Stimulated activated naive CD4-positive, alpha-beta T cell (primary cell): ENCODE results near the gene ARHGAP29.

ENCODE experiments used
- DNase-seq, 6 experiments: peaks; one replicate each; lab custom pipeline; 2025; lab: John Stamatoyannopoulos, UW

The ARHGAP29 gene, protein sequence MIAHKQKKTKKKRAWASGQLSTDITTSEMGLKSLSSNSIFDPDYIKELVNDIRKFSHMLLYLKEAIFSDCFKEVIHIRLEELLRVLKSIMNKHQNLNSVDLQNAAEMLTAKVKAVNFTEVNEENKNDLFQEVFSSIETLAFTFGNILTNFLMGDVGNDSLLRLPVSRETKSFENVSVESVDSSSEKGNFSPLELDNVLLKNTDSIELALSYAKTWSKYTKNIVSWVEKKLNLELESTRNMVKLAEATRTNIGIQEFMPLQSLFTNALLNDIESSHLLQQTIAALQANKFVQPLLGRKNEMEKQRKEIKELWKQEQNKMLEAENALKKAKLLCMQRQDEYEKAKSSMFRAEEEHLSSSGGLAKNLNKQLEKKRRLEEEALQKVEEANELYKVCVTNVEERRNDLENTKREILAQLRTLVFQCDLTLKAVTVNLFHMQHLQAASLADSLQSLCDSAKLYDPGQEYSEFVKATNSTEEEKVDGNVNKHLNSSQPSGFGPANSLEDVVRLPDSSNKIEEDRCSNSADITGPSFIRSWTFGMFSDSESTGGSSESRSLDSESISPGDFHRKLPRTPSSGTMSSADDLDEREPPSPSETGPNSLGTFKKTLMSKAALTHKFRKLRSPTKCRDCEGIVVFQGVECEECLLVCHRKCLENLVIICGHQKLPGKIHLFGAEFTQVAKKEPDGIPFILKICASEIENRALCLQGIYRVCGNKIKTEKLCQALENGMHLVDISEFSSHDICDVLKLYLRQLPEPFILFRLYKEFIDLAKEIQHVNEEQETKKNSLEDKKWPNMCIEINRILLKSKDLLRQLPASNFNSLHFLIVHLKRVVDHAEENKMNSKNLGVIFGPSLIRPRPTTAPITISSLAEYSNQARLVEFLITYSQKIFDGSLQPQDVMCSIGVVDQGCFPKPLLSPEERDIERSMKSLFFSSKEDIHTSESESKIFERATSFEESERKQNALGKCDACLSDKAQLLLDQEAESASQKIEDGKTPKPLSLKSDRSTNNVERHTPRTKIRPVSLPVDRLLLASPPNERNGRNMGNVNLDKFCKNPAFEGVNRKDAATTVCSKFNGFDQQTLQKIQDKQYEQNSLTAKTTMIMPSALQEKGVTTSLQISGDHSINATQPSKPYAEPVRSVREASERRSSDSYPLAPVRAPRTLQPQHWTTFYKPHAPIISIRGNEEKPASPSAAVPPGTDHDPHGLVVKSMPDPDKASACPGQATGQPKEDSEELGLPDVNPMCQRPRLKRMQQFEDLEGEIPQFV

DNA sequence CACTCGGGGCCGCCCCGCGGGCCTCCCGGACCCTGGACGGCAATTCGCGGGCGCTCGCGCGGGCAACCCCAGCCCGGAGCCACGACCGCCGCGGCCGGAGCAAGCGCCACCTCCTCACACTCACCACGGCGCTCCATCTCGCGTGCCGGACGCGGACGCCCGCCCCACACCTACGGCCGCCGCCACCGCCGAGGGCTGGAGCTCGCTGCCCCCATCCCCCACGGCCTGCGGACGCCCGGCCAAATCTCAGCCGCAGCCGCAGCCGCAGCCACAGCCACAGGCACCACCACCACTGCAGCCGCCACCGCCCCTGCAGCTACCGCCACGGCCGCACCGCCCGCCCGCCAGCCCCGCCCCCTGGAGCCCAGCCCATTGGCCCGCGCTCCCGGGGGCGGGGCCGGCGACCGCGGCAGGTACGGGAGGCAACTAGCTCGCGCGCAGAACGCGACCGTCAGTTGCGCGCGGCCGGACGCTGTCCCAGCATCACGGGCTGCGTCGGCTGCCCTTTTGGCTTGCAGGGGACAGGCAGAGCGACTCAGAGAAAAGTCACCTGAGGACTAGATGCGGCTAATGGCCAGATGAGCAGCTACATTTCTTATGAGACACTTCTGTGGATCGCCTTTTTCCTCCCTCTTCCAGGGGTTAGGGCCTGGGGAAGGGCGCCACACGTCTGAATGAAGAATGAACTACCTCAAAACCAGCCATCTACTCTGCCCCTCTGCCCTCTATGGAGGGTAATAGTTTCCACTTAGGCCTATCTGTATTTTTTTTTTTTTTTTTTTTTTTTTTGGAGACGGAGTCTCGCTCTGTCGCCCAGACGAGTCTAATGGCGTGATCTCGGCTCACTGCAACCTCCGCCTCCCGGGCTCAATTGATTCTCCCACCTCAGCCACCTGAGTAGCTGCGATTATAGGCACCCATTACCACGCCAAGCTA is at the start of gene ARHGAP29:
TSS of gene ARHGAP29 (minus strand) at position 294 of the 936 bp plus-strand sequence. CDS start 5,973 bp downstream, outside the sequence.
- DNase-seq, result peak in 4 of 6 experiments; percentile 8 to 25 (median 18)

DNA sequence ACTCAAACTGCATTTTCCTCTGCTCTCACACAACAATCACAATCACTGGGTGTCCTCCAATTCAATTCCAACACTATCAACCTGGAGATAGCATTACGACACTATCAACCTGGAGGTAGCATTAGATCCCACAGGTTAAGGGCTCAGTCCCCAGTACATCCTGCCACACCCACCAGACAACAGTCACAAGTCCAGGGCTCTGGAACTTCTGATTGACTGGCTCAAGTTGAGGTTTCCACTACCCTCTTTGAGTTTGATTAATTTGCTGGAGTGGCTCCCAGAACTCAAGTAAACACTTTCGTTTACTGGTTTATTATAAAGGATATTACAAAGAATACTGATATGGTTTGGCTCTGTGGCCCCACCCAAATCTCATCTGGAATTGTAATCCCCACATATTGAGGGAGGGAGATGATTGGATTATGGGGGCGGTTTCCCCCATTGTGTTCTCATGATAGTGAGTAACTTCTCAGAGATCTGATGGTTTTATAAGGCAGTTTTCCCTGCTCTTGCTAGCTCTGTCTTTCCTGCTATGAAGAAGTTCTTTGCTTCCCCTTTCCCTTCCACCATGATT is 49.6 kb upstream of the ARHGAP29 start:
- DNase-seq, result no peak

DNA sequence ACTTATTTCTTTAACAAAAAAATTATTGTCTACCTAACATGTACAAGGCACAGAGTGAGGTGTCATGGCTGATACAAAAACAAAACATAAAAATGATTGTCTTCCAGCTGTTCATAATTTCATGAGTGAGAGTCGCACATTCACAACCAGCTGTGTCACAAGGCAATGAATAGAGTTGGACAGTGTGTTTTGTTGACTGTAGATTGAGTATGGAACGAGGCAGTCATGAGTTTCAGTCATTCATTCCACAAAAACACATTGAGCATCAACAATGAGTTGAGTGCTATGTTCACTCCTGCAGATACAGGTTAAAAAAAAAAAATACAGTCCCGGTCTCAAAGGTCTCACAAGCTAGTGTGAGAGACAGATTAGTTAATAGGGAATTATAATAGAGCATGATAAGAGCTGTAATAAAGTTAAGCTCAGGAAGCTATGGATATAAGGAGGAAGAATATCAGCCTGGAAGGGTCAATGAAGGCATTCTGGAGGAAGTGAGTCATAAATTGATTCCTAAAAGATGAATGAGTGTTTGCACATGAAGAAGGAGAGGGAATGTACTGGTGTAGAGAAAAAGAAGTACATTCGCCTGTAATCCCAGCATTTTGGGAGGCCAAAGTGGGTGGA is 47.8 kb upstream of the ARHGAP29 start:
- no peak for DNase-seq

DNA sequence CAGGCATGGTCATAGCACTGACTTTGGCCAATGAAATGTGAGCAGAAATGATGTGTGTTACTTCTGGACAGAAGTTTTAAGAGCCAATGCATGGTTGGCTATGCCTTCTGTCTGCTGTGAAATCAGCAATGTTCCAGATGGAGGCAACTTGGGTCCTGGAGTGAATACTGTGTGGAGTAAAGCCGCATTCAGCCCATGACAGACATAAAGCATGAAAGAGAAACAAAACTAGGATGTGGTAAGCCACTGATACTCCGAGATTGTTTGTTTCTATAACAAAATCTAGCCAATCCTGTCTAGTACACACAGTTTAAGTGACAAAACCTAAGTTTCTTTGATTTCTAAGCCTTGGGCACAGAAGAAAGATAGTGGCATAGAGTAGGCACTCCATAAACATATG is 47.1 kb upstream of the ARHGAP29 start:
- DNase-seq, result no peak

DNA sequence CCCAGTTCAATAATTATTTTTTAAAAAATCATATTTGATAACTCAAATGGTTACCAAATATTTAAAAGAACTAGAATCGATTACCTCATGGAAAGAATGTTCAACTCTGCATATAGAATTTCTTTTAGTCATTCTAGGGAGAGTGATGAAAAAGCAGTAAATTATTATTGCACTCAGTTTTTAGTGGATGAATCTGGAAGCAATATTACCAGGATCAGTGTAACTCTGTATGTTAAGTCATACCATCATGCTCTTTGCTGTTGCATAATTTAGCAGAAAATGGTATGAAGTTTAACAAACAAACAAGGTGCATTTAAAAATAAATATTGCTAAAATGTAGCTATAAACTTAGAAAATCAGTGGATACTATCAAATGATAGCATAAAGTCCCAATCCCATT is 46.1 kb upstream of the ARHGAP29 start:
- DNase-seq, result no peak

DNA sequence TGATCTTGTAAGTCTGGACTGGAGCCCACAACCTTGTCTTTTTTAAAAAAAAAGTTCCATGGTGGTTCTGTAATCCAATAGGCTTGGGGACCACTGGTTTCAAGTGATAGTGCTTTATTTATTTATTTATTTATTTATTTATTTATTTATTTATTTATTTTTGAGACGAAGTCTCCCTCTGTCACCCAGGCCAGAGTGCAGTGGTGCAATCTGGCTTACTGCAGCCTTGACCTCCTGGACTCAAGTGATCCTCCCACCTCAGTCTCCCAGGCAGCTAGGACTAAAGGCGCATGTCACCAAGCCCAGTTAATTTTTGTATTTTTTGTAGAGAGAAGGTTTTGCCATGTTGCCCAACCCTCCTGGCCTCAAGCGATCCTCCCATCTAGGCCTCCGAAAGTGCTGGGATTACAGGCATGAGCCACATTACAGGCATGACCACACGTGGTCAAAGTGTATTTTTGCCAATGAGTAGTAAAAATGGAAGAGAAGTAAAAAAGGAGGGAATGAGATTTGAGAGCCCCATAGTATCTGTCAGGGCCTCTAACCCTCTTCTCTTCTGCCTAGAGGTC is 44.8 kb upstream of the ARHGAP29 start:
- DNase-seq, result no peak

DNA sequence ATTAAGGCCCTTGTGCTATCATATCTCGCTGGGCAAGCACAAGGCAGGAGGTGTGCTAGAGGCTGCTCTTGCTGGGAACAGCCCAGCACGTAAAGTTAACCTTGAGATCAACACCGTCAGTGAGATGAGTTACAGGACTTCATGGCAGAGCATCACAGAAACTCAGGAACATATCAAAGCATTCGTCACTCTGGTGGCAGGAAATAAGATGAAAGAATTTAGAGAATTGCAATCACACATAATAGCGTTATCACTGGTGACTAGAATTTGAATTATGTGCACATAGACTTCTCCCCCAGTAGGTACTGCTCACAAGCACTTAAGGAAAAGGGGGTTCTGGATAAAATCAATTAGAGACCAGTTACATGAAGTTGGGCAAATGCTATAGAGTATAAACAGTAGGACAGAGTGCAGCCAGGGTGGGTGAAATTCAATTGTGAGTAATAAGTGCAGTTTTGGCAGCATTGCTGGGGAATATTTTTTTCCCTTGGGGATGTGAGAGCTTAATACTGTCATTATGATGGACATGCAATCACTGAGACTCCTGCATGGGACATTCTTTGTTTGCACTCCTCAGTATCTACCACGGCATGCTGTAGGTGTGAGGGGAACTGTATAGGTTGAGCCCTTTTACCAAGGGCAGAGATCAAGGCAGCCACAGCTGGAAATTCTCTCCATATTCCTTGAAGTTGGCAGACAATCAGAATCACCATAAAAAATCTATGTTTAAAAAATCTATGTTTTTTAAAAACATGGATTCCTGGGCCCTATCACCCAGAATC is 44.2 kb upstream of the ARHGAP29 start:
- no peak for DNase-seq

DNA sequence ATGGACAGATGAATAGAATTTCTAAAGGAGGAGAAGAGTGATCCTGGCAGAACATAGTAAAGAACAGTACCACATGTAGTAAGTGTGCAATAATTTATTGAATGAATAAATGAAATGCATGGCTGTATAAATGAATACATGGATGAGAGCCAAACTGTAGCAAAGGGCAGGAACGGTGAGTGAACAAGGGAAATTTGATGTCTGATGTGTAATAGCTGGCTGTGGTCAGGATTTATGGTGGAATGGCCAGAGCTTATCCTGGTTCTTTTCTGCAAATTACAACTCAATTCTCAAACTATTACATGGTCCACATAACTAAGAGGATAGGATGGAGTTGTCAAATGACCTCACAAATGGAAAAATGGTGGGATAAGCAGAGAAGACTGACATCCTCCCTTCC is 43.2 kb upstream of the ARHGAP29 start:
- no peak for DNase-seq

DNA sequence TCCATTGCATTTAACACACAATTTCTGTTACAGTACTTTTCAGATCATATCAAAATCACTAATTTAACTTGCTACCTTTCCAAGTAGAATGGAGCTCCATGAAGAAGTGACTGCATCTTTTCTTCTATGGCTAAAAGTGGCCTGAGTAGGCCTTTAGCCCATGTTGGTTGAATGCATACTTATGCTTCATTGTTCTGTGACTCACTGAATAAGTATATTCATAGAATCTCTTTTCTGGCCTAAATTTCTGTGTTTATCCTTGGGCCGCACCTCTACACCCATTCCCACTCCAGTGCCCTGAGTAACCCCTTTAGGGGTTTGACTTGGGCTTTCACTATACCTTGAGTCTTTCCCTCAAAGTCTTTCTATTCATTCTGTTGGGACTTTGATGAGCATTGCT is 42.1 kb upstream of the ARHGAP29 start:
- no peak for DNase-seq

DNA sequence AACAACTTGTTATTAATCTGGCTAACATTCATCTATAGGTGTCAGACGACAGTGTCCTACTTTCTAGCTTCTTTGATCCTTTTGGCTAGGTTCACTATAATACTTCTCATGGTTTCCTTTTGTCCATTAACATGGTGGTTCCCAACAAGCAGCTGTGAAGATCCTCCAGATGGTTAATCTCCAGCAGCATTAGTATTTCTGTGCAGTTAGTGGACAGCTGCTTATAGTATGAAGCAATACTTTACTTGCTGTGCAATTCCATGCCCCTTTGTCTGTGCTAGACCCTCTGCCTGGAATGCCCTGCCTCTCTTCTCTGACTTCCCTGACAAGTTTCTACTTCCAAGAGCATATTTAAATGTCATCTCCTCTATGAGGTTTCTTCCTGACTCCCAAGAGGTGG is 41.7 kb upstream of the ARHGAP29 start:
- no peak for DNase-seq

DNA sequence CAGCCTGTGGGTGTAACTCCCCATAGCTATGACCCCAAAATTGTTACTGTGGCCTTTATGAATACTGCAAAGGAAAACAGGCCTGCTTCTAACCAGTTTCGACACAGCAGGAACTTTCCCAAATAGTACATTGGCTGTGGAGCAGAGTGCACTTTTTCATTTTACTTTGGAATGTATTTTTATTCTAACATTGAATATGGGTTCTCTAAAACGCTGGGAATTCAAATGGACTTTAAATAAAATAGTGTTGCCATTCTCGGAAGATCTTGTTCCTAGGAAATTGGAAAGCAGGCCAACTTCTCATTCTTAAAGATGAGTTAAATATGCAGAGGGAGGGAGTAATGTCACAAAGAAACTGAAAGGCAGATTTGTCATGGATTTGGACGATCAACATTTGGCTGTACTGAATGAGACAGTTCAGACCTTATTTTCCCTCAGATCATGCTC is 39.6 kb upstream of the ARHGAP29 start:
- DNase-seq, result no peak

DNA sequence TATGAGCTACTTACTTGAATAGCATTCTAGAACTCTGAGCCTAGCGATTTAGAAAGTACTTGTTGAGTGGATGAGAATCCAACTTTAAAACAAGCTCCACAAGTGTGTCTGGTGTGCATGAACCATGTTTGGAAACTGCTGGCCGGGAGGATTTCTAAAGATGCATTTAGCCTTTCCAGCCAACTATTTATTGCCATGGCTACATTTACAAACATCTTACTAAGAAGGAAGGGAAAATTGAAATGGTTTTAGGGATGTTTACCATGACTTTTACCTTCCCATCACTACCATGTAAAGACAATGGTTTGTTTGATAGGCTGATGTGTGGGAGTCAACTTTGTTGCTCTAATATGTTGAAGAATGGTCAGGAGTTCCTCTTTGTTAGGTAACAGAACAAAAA is 37.7 kb upstream of the ARHGAP29 start:
- DNase-seq, result no peak

DNA sequence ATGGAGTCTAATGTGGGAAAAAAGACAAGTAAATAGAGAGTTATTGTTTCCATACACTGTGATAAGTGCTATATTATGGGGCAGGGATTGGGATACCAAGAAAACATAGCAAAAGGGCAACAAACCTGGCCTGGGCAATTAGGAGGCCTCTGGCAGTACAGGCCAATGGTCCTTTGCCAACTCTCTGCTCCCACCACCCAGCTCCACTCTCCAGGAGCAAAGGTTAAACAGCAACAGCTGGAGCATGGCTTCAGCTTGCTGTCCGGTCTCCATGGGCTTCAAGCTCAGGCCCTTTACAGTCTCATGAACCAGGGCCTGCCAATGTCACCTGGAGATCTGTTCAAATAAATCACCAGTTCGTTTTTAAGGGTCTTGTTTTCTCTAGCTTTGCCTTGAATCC is 37.2 kb upstream of the ARHGAP29 start:
- DNase-seq, result no peak

DNA sequence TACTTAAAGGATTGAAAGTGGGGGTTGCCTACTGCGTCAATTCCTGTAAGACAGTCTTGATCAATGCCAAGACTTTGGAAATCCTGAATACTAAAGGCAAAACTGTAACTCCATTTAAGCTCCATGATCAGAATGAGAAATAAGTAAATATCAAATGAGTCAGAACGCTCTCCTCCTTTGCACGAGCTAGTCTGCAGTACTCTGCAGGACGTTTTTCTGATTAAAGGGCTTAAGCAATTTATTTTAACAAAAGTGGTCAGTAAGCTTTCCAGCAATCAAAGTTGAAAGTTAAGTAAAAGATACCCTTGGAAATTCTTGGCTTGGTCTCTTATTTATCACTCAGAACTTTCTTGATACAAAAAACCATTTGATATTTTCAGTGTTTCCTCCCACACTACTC is 35.7 kb upstream of the ARHGAP29 start:
- DNase-seq, result no peak

DNA sequence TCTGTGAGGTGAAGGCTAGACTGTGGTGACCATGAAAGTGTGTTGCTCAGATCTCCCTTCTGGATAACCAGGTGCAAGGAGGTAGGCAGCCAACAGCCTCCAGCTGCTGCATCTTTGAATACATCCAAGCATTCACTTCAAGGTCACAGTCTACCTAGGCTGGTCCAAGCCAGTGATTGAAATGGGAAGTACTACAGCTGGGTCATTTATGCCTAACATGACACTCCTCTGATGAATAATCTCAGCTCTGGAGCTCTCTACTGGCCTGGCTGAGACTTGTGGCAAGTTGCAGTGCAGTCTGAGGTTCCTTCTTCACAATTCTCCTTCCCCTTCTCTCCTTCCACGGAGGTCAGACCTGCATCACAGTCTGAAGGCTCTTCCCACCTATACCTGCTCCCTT is 35.0 kb upstream of the ARHGAP29 start:
- DNase-seq, result no peak

DNA sequence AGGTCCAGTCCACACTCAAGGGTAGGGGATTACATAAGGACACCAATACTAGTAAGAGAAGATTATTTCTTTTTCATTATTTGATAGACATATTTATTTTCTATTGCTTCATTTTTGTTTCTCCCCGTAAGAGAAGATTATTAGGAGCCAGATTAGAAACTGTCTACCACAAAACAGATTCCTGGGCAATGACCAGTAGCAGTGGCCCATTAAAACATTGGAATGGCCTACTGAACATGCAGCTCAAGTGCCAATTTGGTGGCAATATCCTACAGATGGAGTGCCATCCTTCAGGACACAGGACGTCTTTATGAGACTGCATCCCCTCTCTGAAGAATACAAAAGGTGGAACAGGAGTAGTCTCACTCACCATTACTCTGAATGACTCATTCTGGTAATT is 34.0 kb upstream of the ARHGAP29 start:
- DNase-seq, result no peak

DNA sequence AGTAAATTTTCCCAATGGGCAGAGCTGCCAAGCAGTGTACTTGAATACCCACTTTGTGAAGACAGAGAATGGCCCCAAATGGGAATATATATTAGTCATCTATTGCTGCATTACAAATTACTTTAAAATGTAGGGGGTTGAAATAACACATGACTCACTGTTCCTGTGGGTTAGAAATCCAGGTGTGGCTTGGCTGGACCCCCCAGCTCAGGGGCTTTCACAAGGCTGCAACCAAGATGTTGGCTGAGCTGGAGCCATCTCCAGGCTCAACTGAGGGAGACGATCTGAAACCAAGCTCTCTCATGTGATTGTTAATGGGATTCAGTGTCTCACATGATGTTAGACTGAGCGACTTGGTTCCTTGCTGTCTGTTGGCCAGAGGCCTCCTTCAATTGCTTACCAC is 33.4 kb upstream of the ARHGAP29 start:
- DNase-seq, result no peak

DNA sequence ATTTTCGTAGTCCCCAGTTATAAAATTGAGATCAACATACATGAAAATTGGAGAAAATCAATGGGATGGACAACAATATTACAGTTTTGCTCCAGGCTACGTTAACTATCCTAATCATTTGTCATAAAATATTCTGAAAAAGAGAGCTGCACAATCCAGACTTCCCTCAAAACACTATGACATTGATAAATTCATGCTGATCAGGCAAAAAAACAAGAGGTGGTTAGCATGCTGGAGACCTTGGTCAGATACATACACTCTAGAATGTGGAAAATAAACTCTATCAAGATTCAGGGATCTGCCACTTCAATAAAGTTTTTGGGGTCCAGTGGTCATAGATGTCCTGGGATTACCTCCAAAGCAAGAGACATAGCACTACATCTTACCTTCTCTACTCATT is 32.5 kb upstream of the ARHGAP29 start:
- no peak for DNase-seq

DNA sequence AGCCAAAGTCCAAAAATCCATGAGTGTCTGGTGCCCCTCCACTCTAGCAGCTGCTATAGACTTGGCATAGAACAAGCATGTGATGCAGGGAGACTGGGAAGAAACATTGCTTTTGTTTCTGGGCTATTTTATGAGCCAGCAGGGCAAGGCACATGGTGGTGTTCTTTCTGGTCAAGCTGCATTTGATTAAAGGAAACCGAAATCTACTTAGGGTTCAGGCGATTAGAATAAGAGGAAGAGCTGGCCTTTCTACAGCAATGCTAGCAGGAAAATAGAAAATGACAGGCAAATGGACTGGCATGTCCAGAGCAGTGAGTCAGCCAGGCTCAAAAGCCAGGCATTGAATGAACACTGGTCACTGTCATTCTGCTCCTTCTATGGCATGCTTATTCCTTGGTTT is 28.5 kb upstream of the ARHGAP29 start:
- no peak for DNase-seq
